Neural progenitor cell (in vitro differentiated cells): ENCODE data around the gene ITPR2.

Experiments
- EZH2 ChIP-seq: fragments of 200-600 bp; sonication (generic); IDR thresholded peaks from 2 replicates; pipeline ENCODE4 v1.6.1; 2017; ENCODE audit warnings: antibody characterized with exemption, mild to moderate bottlenecking, moderate library complexity
- TF ChIP-seq, protein P1 (sequence below): fragments of 200-600 bp; sonication (generic); IDR thresholded peaks from 2 replicates; pipeline ENCODE4 v1.5.1; 2017; ENCODE audit warnings: antibody characterized with exemption, mild to moderate bottlenecking

- TF ChIP-seq, protein P1, sequence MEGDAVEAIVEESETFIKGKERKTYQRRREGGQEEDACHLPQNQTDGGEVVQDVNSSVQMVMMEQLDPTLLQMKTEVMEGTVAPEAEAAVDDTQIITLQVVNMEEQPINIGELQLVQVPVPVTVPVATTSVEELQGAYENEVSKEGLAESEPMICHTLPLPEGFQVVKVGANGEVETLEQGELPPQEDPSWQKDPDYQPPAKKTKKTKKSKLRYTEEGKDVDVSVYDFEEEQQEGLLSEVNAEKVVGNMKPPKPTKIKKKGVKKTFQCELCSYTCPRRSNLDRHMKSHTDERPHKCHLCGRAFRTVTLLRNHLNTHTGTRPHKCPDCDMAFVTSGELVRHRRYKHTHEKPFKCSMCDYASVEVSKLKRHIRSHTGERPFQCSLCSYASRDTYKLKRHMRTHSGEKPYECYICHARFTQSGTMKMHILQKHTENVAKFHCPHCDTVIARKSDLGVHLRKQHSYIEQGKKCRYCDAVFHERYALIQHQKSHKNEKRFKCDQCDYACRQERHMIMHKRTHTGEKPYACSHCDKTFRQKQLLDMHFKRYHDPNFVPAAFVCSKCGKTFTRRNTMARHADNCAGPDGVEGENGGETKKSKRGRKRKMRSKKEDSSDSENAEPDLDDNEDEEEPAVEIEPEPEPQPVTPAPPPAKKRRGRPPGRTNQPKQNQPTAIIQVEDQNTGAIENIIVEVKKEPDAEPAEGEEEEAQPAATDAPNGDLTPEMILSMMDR, result no peak
- TF ChIP-seq EZH2, result no peak
These were observed 22.3 kb upstream of the ITPR2 start for GRCh38 chr12:26855337-26855736.
